HG03196 (cell line): ENCODE measurements around the gene CHRM5.

Experiments
- ATAC-seq: cut with Tn5 transposase; IDR thresholded peaks from one replicate; pipeline ENCODE4 v1.9.1; 2021; ENCODE audit not compliant: unreplicated experiment

Gene CHRM5

DNA sequence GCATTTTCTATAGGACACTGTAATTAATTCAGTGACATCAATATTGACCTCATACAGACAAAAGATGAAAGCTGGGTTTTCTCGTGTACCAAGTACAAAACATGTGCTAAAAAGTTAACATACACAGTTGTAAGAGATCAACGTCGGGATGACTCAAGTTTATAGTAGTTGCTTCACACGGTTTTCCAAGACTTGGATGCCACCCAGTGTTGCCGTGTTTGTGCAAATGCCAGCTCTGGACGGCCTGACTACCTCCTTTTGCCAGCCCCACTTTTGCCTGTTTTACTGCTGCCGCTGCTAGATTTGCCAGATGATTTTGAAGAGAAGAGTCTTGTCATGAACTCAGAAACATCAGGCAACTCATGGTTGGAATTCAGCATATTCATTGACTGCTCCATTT lies 115.8 kb downstream of the CHRM5 start:
- ATAC-seq, result no peak

- ATAC-seq, result no peak
These were observed 117.4 kb downstream of the CHRM5 start for GRCh38 chr15:34085746-34086145.

DNA sequence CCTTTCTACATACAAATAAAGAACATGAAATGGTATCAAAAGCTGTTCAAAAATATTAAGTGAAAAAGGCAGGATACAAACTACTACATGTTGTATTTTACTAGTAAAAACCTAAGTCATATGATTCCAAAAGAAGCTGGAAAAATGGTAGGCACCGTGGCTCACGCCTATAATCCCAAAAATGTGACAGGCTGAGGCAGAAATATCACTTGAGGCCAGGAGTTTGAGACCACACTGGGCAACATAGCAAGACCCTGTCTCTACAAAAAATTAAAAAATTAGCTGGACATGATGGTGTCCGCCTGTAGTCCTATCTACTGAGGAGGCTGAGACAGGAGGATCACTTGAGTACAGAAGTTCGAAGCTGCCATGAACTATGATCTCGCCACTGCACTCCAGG lies 131.6 kb downstream of the CHRM5 start:
- no peak for ATAC-seq

- ATAC-seq, result peak; percentile 95
These were observed 133.3 kb downstream of the CHRM5 start, which contains the start of the genes EMC7 and PGBD4 for GRCh38 chr15:34101366-34102174. Gene EMC7, minus strand, starts transcription at chr15:34101862. Its CDS starts 23 bp downstream, at chr15:34101839. Gene PGBD4, plus strand, starts transcription at chr15:34102083. Its CDS starts 449 bp downstream, at chr15:34102532.

DNA sequence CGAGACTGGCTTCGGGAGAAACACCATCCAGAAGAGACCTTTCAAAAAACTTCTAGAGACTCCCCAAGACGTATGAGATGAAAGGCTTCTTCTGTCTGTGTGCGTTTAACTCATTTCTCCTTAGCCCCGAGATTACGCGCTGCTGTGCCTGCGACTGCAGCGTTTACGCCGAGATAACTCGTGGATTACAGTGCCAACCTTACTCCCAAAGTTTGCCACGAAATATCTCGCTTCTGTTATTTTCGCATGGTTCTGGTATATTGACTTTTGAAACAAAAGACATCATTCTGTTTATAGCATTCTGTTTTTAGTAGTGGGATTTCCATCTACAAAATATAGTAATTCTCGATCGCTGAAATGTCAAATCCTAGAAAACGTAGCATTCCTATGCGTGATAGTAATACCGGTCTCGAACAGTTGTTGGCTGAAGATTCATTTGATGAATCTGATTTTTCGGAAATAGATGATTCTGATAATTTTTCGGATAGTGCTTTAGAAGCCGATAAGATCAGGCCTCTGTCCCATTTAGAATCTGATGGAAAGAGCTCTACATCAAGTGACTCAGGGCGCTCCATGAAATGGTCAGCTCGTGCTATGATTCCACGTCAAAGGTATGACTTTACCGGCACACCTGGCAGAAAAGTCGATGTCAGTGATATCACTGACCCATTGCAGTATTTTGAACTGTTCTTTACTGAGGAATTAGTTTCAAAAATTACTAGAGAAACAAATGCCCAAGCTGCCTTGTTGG lies 134.1 kb downstream of the CHRM5 start:
- ATAC-seq, result peak; percentile 11

GRCh38 chr15:34106423-34106822 lies 138.1 kb downstream of the CHRM5 start:
- ATAC-seq, result no peak

- ATAC-seq, result no peak
These were observed 139.0 kb downstream of the CHRM5 start for GRCh38 chr15:34107315-34107714.

DNA sequence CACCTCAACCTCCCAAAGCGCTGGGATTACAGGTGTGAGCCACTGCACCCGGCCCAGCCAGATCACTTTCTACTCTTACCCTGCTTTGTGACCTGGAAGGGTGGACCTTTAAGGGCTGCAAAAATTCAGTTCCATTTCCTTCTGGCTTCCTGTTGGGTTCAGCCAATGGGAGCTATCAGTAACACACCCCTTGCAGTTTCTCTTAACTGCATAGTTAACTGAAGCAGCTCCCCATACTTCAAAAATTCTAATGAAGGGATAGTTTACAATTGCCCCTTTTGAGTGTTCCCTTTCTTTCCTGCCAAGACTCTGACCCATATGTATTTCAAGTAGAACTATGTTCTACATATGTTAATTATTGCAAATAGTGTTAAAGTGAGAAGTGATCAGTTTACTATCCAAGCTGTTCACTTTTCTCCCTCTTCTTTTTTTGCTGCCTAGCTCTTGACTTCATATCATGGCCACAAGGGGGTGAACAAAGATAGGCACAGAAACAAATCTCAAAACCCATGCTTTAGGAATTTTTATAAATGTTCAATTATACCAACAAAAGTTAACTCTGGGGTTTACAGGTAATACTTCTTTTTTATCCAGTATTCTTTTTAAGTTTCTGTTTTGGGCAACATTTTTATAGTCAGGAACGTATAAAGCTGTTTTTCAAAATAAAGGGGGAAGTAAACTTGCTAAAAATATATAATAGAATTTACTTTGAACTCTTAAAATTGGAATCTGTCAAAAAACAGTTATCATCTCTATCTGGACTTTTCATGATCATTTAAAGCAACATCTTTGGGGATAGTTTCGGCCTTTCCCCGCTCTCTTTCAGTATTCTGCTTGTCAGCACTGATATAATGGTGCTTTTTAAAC lies 141.7 kb downstream of the CHRM5 start:
- no peak for ATAC-seq

DNA sequence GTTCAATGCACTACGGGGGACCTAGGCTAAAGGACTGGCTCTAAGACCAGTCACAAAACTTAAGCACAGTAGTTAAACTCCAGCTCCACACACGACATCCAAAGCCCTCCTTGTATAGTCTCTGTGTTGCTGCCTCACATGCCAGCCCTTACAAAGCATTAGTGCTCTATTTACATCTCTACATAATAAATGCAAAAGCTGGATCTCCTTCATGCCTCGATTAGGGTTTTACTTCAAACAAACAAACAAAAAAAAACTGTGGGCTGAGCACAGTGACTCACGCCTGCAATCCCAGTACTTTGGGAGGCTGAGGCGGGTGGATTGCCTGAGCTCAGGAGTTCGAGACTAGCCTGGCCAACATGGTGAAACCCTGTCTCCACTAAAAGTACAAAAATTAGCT lies 143.2 kb downstream of the CHRM5 start:
- ATAC-seq, result no peak

- no peak for ATAC-seq
These were observed 145.9 kb downstream of the CHRM5 start for GRCh38 chr15:34114215-34114614.

DNA sequence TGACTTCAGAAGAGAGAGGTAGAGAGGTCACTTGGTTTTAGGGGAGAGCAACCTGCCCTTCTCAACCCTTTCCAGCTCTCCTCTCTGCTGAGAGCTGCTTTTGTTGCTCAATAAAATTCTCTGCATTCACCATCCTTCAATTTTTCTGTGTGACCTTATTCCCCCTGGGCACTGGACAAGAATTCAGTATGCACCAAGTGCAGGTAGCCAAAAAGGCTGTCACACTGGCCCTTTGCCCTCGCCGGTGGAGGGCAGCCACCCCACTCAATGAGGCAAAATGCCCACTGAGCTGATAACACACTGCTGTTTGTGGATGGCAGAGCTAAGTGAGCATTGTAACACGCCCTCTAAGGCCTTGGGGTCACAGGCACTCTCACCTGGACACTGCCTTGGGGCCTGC lies 146.4 kb downstream of the CHRM5 start:
- ATAC-seq, result no peak

- ATAC-seq, result no peak
These were observed 148.3 kb downstream of the CHRM5 start for GRCh38 chr15:34116620-34117019.
